Coronary artery (tissue), 2 donors: ENCODE measurements around the gene CDK9.

Source experiments
- DNase-seq: peaks from one replicate; pipeline ENCODE4 v3.0.0-alpha.2; 2017; ENCODE audit warnings: low spot score
- H3K27ac ChIP-seq, 2 donors: fragments of 200-600 bp; sonication (generic); one replicate each; pipeline ENCODE4 v1.5.1; 2016 to 2019
- H3K4me3 ChIP-seq: fragments of 200-600 bp; sonication (generic); 2 replicates; pipeline ENCODE4 v1.5.1; 2016; ENCODE audit warnings: mild to moderate bottlenecking, moderate library complexity
- CTCF ChIP-seq: fragments of 200-600 bp; sonication (generic); IDR thresholded peaks from one replicate; pipeline ENCODE4 v1.5.1; 2019; ENCODE audit warnings: antibody characterized with exemption

Gene CDK9

GRCh38 chr9:127781806-127782205, 4.0 kb upstream of the CDK9 start:
- no peak overlapping the region for H3K27ac ChIP-seq
- TF ChIP-seq CTCF = no peak
- H3K4me3 ChIP-seq = no peak overlapping the region
- no peak for DNase-seq

- peak overlapping the region in 1 of 2 donors; percentile 100 for H3K27ac ChIP-seq
- DNase-seq = no peak
- no peak overlapping the region for H3K4me3 ChIP-seq
These were observed 2.5 kb upstream of the CDK9 start for GRCh38 chr9:127783111-127784008.

GRCh38 chr9:127785023-127785932, 556 bp upstream of the CDK9 start:
- TF ChIP-seq CTCF = peak; percentile 97
- H3K27ac ChIP-seq = peak overlapping the region; percentile 92 to 100
- H3K4me3 ChIP-seq = peak overlapping the region; percentile 94
- peak; percentile 92 for DNase-seq

More at GRCh38 chr9:127783111-127784008, 2.5 kb upstream of the CDK9 start:
- no peak for TF ChIP-seq CTCF

- no peak for TF ChIP-seq CTCF
- Histone ChIP-seq H3K27ac (peak overlapping the region; percentile 92 to 100), H3K4me3 (peak overlapping the region; percentile 94)
- no peak for DNase-seq
These were observed 905 bp downstream of the CDK9 start for GRCh38 chr9:127786773-127787104.

- Histone ChIP-seq H3K27ac (peak overlapping the region in 1 of 2 donors; percentile 12), H3K4me3 (peak overlapping the region; percentile 10)
- TF ChIP-seq CTCF = no peak
- no peak for DNase-seq
These were observed 2.6 kb downstream of the CDK9 start for GRCh38 chr9:127788337-127789011.

- H3K4me3 ChIP-seq = no peak overlapping the region
- no peak for DNase-seq
These were observed 3.3 kb downstream of the CDK9 start for GRCh38 chr9:127789179-127789578.

More at GRCh38 chr9:127789179-127789578, 3.3 kb downstream of the CDK9 start:
- TF ChIP-seq CTCF = no peak
- no peak overlapping the region for H3K27ac ChIP-seq
